Spleen (tissue), 7 donors: ENCODE measurements around the gene DPYD.

Source experiments
- CTCF ChIP-seq, 11 experiments: fragments of 200-600 bp in 7 of 11; fragments of 450-650 bp in 4 of 11; sonication (generic) in 4 of 11; IDR thresholded peaks in 8 of 11; conservative IDR thresholded peaks in 3 of 11; 1 replicate in 7 of 11; 2 replicates in 4 of 11; pipeline versions ENCODE4 v1.4.0 to v1.8.0; 2016 to 2021; ENCODE audit warnings: antibody characterized with exemption in 11 of 11, inconsistent platforms in 4 of 11, mild to moderate bottlenecking in 1 of 11
- POLR2A ChIP-seq, 3 donors: fragments of 450-650 bp; IDR thresholded peaks; one replicate each; pipeline ENCODE4 v1.5.1; 2017; ENCODE audit warnings: antibody characterized with exemption in 3 of 3, mild to moderate bottlenecking in 1 of 3
- donor health status: DM: no; HTN: no; CAD: no; lungs with moderate emphysema.
- donor health status: DM: no; HTN: no; CAD: no.
- donor health status: DM: no; HTN: no; CAD: no.

GRCh38 chr1:97433824-97434177 is 487.0 kb downstream of the DPYD start:
- TF ChIP-seq POLR2A (IDR thresholded peaks at IDR 0.05): no peak
- no peak for TF ChIP-seq CTCF (IDR thresholded peaks at IDR 0.05 in 8 of 11, conservative IDR thresholded peaks at IDR 0.05 in 3 of 11)
